GM18502 (cell line): ENCODE results near the gene GTSE1.

Experiments
- ATAC-seq: cut with Tn5 transposase; IDR thresholded peaks from one replicate; pipeline ENCODE4 v1.9.1; 2021; ENCODE audit warnings: mild to moderate bottlenecking; ENCODE audit not compliant: unreplicated experiment, poor library complexity

Gene GTSE1

DNA sequence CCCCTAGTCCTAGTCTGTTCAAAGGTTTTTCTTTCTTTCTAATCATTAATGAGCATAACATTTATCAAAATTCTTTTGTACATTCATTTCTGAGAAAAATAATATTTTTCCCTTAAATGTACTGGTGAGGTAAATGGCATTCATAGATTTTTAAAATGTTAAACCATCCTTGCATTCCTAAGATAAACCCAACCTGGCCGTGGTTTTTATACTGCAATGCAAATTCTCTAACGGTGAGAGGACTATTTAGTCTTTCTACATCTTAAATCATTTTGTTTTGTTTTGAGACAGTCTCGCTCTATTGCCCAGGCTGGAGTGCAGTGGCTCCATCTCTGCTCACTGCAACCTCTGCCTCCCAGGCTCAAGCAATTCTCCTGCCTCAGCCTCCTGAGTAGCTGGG is 79.4 kb downstream of the GTSE1 start:
- no peak for ATAC-seq

GRCh38 chr22:46376908-46377524 is 80.3 kb downstream of the GTSE1 start:
- no peak for ATAC-seq

GRCh38 chr22:46377525-46378425 is 81.1 kb downstream of the GTSE1 start:
- no peak for ATAC-seq

DNA sequence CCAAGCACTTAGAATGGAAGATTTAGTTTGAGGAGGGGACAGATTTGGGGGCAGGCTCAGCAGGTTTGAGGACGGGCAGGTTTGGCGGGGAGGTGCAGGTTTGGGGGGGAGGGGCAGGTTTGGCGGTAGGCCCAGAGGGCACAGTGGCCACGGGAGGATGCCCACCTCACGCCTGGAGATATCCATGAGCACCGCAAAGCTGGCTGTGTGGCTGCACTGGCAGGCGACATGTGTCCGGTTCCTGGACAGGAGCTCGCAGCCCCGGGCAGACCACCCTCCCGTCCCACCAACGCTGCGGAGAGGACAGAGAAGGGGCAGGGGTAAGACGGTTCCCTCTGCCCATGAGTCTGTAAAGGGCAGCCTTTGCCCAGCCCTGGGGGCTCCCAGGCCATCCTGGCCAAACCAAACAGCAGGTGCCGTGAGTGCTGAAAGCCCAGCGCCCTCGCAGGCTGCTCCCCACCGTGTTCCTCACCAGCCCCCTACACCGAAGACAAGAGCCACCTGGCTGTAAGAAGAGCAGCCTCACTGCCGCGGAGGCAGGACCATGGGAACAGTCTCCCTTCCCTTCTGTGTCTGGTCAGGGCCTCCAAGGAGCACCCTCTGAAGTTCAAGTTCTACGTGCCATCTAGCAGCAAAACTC is 81.9 kb downstream of the GTSE1 start:
- ATAC-seq = no peak

GRCh38 chr22:46379066-46379930 is 82.6 kb downstream of the GTSE1 start:
- no peak for ATAC-seq

DNA sequence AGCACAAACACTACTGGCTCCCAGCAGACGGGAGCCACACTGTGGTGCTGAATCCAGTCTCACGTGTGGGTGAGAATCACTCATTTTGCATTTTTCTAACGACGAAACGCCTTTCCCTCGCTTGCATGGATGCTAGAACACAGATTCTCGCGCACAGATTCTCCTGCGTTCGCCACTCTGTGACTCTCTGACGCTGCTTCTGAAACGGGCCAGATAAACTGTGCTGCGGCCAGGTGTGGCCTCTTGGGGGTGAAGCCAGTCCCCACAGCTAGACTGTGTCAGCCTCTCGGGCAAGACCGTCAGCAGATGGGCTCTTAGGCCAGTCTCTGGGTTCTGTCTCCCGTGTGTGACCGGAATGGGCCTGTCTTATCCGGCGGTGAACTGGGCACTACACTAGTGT is 83.4 kb downstream of the GTSE1 start:
- ATAC-seq = no peak
